GM18526 (cell line): ENCODE data around the gene TRHDE.

Source experiments
- POLR2A ChIP-seq: IDR thresholded peaks from 3 replicates; pipeline ENCODE4 v1.6.1; 2011; ENCODE audit not compliant: insufficient read length; ENCODE audit errors: extremely low read depth

Gene TRHDE

DNA sequence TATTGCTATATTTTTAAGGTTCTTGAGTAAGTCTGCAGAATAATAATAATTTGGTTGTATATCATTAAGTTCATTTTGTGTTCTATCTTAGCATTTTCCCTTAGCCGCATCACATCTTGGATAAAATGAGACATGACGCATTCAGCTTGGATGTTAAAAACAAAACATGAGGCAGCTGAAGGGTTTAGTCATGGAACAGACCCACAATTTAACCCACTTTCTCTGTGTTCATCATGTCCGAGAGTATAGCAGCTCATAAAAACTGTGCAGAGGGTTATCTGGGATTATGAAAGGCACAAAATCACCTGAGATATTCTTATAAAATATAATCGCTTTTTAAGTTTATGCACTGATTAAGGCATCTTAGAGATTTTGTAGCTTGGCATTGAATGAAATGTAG is 219.3 kb downstream of the TRHDE start:
- no peak for TF ChIP-seq POLR2A

DNA sequence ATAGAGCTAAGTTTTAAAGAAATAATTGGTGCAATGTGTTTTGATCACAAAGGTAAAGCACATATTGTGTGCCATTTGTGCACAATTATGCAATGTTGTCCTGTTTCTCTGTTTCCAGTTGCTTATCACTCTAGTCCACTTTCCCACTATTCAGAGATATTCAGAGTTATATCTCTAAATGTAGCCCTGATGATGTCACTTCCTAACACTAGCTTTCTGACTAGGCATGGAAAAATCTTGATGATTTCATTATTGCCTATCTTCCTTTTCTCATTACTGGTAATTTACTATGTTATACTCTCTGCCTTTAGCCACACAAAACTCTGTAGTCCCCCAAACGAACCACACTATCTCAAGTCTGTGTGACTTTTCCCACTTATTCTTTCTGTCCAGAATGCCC is 221.2 kb downstream of the TRHDE start:
- TF ChIP-seq POLR2A = no peak

DNA sequence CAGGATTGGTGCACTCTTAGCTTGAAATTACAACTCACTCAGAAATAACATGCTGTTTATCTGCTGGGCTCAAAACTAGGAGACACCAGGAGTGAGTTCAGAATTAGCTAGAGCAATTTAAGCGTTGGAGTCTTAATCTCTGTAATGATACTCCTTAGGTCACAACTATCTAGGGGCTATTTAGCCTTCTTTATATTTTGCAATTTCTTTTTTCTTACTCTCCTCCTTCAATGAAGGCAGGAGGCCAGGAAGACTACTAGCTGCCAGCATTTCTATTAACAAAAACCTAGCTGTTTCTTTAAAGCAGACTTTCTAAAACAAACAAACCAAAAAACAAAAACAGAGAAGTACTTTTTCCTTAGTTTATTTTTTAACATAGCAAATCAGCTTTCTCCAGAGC is 226.2 kb downstream of the TRHDE start:
- TF ChIP-seq POLR2A = no peak

DNA sequence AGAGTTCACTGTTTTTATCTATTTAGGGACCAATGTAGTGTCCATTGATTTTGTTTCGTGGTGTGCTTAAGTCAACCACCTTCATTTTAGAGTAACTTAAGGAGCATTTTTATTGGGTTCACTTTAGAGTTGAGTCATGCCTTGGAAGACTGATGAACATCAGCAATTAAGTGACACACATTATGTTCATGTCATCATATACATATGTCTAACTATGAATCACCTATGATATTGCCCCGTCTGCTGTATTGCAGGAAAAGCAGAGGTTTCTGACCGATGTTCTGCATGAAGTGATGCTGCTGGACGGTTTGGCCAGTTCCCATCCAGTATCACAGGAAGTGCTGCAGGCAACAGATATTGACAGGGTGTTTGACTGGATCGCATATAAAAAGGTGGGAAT is 227.1 kb downstream of the TRHDE start:
- TF ChIP-seq POLR2A = no peak

DNA sequence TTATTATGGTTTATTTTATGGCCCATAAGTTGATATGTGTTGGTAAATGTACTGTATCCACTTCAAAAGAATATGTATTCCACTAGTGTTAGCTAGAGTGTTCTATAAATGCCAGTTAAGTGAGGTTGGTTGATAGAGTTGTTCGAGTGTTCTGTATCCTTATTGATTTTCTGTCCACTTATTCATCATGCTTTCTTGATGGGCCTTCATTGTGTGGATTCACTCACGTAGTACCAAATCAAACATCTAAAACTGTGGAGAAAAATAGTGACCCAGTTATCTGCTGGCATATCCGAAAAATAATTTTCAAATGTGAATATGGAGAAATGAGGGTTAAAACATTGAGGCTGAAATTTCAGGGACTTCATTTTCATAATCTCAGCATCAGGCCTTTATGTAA is 230.4 kb downstream of the TRHDE start:
- no peak for TF ChIP-seq POLR2A

DNA sequence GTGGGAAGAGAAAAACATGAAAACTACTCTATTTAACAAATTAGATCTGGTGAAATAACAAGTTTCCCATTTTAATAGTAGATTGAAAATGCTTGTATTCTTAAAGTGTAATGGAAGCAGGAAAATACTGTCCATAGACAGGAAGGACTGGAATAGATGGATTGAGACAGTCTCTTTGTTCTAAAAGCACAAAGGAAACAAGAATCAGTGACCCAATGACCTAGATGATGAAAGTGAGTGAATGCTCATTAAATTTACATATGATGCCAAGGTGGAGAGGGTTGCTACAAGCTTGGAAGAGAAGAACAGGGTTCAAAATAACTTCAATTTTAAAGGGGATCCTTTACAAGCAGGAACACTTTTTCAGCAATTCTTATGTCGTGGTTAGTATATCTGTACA is 233.1 kb downstream of the TRHDE start:
- TF ChIP-seq POLR2A = no peak

DNA sequence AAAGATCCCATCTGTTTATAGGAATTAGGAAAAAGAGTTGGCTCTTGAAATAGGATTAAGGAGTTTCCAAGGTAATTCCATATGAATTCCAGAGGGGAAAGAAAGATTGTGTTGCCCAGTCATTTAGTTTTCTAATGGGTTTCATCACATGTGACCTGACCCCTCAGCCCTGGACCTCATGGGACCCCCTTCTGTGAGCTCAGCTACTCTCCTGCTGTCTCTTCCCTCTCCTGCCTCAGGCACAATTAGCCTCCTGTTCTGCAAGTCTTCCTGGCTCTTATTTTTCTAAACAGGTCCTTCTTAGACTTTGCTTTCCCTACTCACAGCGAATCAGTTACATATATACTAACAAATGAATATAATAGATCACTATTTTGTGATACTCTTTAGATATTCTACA is 237.7 kb downstream of the TRHDE start:
- TF ChIP-seq POLR2A = no peak

DNA sequence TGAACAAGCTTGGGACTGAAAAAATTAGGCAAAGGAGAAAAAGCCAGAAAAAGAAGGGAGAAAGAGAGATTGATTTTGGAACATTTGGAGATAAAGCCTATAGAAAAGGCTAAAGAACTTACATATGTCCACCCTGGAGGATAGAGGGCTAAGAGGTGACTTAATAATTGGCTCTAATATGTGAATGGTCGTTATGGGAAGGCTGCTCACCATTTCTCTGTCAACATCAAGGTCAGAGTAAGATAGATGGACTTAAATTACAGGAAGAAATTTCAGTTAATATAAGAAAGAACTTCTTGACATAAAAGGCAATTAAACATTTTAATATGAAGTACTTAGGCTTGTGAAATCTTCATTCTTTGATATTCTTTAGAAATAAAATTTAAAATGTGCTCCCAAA is 238.6 kb downstream of the TRHDE start:
- no peak for TF ChIP-seq POLR2A

DNA sequence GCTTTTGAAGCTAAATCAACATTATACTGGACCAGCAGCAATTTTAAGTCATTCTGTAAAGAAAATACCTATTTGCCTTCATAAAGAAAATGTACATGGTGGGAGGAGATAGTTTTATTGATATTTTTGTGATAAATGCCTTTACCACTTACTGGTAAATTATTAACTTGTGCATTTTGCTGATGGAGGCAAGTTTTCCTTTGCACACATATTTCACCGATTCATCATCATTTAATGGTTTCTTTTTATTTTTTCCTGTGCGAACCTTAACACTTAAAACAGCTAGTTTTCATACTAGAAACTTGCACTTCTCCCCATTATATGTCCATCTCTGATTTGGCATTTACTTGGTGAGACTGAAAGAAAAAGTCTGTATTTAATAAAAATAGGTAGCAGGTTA is 239.3 kb downstream of the TRHDE start:
- no peak for TF ChIP-seq POLR2A

DNA sequence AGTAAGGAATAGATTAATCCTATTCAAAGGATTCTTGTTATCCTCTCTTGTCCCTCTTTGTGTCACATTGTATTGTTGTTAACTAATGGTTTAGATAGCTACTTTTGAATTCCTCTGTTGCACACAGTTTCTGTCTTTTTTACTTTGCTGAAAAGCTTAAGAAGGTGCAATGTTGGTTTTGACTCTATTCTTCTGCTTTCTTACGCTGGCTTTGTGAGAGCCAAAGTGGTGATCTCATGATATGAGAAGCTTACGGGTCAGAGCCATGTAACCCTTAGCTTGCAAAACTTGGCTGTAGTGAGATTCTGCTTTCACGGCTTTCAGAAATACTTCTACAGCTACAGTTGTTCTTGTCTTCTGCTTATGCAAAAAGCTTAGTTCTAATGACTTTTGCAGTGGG is 239.7 kb downstream of the TRHDE start:
- no peak for TF ChIP-seq POLR2A

DNA sequence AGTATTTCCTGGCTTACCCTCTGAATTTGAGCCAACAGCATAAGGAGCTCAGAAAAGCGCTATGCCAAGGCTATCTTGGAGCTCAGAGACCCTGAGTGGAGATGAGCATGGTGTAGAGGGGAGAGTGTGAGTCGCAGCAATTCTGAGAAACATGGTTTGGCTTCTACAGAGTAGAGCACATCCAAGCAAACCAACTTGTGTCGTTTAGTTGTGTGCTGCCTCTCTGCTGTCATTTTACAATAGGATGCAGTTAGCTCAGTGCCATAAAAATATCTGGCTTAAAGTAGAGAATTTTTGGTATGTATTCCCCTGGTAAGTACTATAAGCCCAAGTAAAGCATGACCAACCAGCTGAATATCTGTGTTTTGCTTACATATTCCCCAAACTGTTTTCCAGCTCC is 249.2 kb downstream of the TRHDE start:
- no peak for TF ChIP-seq POLR2A

DNA sequence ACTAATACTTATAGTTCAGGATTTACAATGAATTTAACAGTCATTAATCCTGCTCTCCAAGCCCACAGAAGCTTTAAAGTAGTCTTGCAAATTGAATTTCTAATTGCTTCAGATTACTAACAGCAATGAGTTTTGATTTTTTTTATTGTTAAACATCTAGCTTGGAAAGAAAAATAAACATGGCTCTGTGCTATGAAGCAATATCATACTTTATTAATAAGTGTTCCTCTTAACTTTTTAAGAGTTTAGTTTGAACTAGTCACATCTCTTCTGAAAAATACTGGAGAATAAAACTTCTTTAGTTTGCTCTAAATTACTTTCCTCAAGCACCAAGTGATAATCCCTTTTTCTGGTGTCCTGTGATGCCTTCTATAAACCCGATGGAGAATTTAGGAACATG is 250.2 kb downstream of the TRHDE start:
- TF ChIP-seq POLR2A = no peak

DNA sequence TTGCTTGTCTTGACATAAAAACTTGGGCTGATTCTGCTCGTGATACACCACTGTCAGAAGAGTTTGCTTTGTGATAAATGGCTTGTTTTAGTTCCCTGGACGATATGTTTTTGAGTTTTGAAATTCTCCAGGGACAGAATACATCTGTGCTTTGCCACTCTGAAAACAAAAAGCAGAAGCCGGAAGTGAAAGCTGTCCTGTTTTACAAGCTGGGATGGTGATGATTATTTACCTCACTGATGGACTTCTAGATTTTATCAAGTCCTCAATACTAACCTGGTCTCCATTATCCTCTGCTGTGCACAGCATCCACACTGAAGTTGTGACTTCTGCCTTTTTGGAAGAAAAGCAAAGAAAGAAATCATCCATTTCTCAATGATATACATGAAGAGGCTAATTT is 251.6 kb downstream of the TRHDE start:
- TF ChIP-seq POLR2A = no peak

DNA sequence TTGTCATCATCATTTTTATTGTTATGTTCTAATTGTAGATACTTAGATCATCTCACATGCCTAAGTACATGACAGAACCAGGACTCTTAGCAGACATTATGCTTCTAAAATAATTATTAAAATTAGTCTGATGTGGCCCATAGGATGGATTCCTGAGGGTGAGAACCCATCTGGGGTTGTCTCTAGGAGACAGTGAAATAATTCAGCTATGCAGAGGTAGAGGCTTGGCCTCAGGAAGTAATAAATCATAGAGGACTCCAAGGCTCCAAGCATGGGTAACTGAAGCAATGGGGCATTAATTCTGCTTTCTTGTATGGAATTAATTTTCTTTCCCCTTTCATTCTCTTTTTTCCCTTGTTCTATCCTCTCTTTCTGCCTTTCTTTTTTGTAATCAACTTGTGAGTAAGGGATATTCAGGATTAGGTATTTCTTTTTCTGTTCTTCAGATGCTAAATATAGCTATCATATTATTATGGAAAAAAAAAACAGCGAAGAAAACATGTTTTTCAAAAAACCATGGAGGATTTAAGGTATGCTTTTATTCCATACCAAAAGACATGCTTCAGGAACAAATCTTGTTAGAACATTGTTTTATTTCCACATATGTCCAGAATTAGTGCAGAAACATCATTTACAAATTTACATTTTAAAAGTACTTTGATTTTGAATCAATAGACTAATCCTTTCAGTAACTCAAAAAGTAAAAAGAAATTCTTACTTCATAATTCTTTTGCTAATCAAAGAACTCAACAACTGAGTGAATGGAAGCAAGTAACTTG is 263.2 kb downstream of the TRHDE start:
- TF ChIP-seq POLR2A = no peak

DNA sequence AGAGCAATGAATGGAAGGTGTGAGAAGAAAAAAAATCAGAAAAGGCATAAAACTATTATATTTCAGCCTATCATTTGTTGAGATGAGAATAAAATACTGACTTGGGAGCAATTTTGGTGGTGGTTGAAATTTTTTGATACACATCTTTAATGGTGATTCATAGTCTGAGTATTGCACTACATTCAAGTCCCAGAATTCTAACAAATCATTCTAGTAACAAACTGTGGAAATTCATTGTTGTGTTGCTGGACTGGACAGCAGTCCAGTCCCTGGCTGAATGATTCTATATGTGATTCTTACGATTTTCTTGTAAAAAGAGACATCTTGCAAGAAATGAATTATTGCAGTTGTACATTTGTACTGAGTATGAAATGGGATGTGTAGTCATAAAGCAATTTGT is 268.6 kb downstream of the TRHDE start:
- no peak for TF ChIP-seq POLR2A

DNA sequence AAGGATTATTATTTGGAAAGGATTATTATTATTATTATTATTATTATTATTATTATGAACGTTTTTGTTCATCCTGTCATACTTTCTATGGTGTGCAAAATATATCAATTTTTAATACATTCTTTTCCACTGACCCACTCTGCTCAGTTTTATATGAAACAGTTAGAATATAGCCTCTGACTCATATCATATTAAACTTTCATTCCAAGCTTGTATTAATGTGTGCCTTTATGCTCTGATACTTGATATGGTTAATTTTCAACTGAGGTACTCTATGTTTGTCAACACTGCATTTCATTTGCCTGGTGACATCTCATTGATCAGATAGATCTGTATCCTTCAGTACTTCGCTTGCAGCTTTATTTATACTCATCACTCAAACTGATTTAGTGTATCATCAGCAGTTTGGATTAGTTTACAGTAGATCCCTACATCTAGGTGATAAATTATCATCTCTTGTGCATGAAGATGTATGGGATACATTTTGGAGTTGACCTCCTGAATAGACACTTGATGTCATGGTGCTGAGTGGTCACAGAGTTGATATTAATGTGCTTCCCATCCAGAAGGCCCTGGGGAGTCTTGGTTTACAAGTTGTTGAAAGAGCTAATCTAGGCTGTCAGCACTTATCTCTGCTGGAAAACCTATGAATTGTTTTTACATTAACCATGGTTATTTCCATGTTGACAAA is 271.8 kb downstream of the TRHDE start:
- TF ChIP-seq POLR2A = no peak

DNA sequence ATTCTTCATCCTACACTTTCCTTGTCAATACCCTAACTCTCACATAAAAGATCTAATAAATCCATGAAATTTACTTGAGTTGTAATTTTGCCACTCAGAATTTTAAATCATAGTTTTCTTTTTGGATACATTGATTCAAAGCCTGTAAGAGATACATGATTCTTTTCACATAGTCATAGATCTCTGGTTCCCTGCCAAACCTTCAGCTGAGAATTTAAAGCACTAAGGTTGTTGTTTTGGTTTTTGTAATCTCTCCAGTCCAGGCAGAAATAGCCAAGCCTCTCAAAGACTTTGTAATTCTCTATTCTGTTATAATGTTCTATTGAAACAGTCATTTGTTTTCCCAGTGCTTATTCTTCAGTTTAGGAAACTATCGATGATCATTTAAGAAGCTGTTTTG is 273.9 kb downstream of the TRHDE start:
- TF ChIP-seq POLR2A = no peak
